GM12891 (cell line): ENCODE measurements around the gene HRG.
"Not testable (repeated sequence)": the region's sequence is repeated elsewhere in the genome, so short reads cannot be mapped to it uniquely, and the experiment has no call there.

Experiments
- DNase-seq: peaks from one replicate; pipeline ENCODE4 v3.0.0; 2011; ENCODE audit warnings: low spot score; ENCODE audit not compliant: insufficient read length
- FAIRE-seq: peaks from 2 replicates; lab custom pipeline; 2011; peaks lifted over from hg19 to GRCh38; lab: Jason Lieb, UNC
- PAX5 ChIP-seq: IDR thresholded peaks from 2 replicates; pipeline ENCODE4 v1.6.1; 2011; ENCODE audit warnings: low read length, moderate library complexity, mild to moderate bottlenecking; ENCODE audit not compliant: insufficient read depth, severe bottlenecking
- POLR2A ChIP-seq: IDR thresholded peaks from 2 replicates; pipeline ENCODE4 v1.6.1; 2011; ENCODE audit warnings: low read depth, low read length, control low read depth
- POLR2AphosphoS5 ChIP-seq: IDR thresholded peaks from 2 replicates; pipeline ENCODE4 v1.6.1; 2011; ENCODE audit warnings: low read depth, low read length, control low read depth
- POU2F2 ChIP-seq: IDR thresholded peaks from 2 replicates; pipeline ENCODE4 v1.6.1; 2011; ENCODE audit warnings: low read depth, mild to moderate bottlenecking, control low read depth, low read length, moderate library complexity
- SPI1 ChIP-seq: IDR thresholded peaks from 2 replicates; pipeline ENCODE4 v1.6.1; 2011; ENCODE audit warnings: low read depth, low read length, control low read depth
- TAF1 ChIP-seq: IDR thresholded peaks from 2 replicates; pipeline ENCODE4 v1.6.1; 2011; ENCODE audit warnings: low read depth, low read length, control low read depth

The HRG gene

GRCh38 chr3:186679151-186679550 lies 13.3 kb downstream of the HRG start:
- FAIRE-seq (no peak), DNase-seq (no peak)
- TF ChIP-seq TAF1 (no peak), POU2F2 (no peak), POLR2A (no peak), SPI1 (no peak), POLR2AphosphoS5 (no peak), PAX5 (no peak)

DNA sequence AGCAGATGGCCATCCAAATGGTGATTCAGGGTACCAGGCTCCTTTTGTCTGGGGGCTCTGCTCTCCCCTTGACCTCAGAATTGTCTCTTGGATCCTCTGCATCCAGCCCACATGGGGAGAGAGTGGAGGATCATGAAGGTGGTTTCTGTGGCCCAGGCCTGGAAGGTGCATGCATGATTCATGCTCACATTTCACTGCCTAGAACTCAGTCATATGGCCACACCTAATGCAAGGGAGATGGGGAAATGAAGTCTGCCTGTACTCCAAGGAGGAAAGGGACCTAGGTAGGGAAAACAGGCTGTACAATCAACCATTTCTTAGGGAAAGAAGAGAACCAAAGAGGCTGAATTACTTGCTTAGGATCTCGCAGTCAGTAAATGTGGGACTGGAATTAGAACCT lies 15.1 kb downstream of the HRG start:
- FAIRE-seq, result no peak
- no peak for TF ChIP-seq PAX5
- TF ChIP-seq POLR2A, result no peak
- TF ChIP-seq TAF1, result no peak
- TF ChIP-seq POU2F2, result no peak
- no peak for TF ChIP-seq POLR2AphosphoS5
- no peak for TF ChIP-seq SPI1
- no peak for DNase-seq

DNA sequence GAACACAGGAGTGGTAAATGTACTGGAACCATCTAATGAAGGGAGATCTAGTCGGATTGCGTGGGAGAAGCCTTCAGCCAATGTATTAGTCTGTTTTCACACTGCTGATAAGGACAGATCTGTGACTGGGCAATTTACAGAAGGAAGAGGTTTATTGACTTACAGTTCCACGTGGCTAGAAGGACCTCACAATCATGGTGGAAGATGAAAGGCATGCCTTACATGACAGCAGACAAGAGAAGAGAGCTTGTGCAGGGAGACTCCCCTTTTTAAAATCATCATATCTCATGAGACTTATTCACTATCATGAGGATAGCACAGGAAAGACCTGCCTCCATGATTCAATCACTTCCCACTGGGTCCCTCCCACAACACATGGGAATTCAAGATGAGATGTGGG lies 17.0 kb downstream of the HRG start:
- FAIRE-seq (no peak), DNase-seq (no peak)
- TF ChIP-seq POLR2AphosphoS5 (no peak), POLR2A (no peak), TAF1 (no peak), SPI1 (no peak), PAX5 (no peak), POU2F2 (no peak)

- FAIRE-seq (no peak), DNase-seq (no peak)
- no peak for TF ChIP-seq POLR2A
- TF ChIP-seq TAF1, result no peak
- no peak for TF ChIP-seq POLR2AphosphoS5
- TF ChIP-seq PAX5, result no peak
- no peak for TF ChIP-seq POU2F2
- TF ChIP-seq SPI1, result no peak
These were observed 18.2 kb downstream of the HRG start for GRCh38 chr3:186683979-186684378.

GRCh38 chr3:186686475-186686874 lies 20.7 kb downstream of the HRG start:
- DNase-seq, FAIRE-seq: not testable (repeated sequence)

- FAIRE-seq, result no peak
- DNase-seq, result no peak
- TF ChIP-seq TAF1 (no peak), POLR2AphosphoS5 (no peak), POU2F2 (no peak), POLR2A (no peak), PAX5 (no peak), SPI1 (no peak)
These were observed 21.4 kb downstream of the HRG start for GRCh38 chr3:186687120-186687651.

DNA sequence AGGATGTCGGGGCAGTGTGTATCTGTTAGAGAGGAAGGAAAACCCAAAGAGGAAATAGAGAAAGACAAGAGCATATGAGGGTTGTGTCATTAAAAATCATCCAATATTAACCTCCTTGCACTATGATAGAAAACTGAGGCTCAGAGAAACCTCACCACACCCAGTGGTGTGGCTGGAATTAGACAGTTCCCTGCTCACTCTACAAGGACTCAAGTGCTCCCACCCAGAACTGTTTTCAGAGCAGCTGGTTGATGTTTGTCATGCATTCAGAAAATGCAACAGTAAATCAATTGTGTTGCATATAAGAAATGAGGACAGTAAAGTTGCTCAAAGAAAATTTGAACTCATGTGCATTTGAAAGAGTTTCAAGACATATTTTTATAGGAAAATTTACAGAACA lies 24.5 kb downstream of the HRG start:
- FAIRE-seq, result not testable (repeated sequence)

DNA sequence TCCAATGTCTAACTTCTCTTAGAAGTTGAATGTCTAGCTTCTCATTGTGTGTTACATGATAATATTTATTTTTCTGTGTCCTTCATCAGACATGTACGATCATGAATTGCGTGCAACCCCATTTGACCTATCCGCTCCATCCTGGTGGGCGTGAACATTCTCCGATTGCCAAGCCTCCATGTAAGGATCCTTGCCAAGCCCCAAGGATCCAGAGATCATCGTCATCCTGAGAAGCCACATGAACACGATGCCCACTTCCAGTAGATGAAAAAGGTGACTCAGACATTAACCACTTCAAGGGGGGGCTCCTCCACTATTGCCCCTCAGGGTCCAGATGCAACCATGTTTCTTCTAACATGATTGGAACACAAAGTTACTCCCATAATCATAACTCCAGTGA lies 25.9 kb downstream of the HRG start:
- no peak for DNase-seq
- TF ChIP-seq POU2F2, result no peak
- no peak for TF ChIP-seq POLR2A
- no peak for TF ChIP-seq TAF1
- TF ChIP-seq PAX5, result no peak
- no peak for FAIRE-seq

More for the DNA sequence above, 24.5 kb downstream of the HRG start:
- not testable (repeated sequence) for DNase-seq

GRCh38 chr3:186693843-186694242 lies 28.0 kb downstream of the HRG start:
- DNase-seq, result no peak
- FAIRE-seq, result no peak
- TF ChIP-seq POLR2AphosphoS5 (no peak), POLR2A (no peak), TAF1 (no peak), PAX5 (no peak)

- DNase-seq, result no peak
- no peak for TF ChIP-seq PAX5
- no peak for TF ChIP-seq POLR2AphosphoS5
- TF ChIP-seq SPI1, result no peak
- no peak for TF ChIP-seq POU2F2
- no peak for TF ChIP-seq TAF1
- no peak for TF ChIP-seq POLR2A
- no peak for FAIRE-seq
These were observed 28.6 kb downstream of the HRG start for GRCh38 chr3:186694288-186695032.
